Kidney (tissue), 14 donors: ENCODE results near the gene NDST1. TPM values are rescaled to one million over a fixed set of nuclear protein-coding genes. Genes with fewer than 3 reads are reported as not detected.

Experiments used
- DNase-seq, 5 donors: peaks; one replicate each; pipeline ENCODE4 v3.0.0-alpha.2; 2013 to 2020
- FAIRE-seq: peaks from 2 replicates; lab custom pipeline; 2012; peaks lifted over from hg19 to GRCh38; lab: Jason Lieb, UNC
- H3K27ac ChIP-seq, 2 donors: one replicate each; pipeline ENCODE4 v1.7.0; 2013; ENCODE audit warnings: low read depth in 2 of 2, low read length in 2 of 2, inconsistent platforms in 1 of 2
- H3K27me3 ChIP-seq: one replicate; pipeline ENCODE4 v1.7.1; 2013; ENCODE audit warnings: low read length, inconsistent platforms; ENCODE audit not compliant: control insufficient read depth, insufficient read depth
- H3K36me3 ChIP-seq, 3 donors: one replicate each; pipeline versions ENCODE4 v1.7.0 to v1.7.1; 2013; ENCODE audit warnings: low read length in 3 of 3, control low read depth in 1 of 3, inconsistent platforms in 1 of 3; ENCODE audit not compliant: insufficient read depth in 3 of 3, control insufficient read depth in 2 of 3
- H3K4me1 ChIP-seq, 3 donors: one replicate each; pipeline versions ENCODE4 v1.7.0 to v1.7.1; 2013; ENCODE audit warnings: low read length in 3 of 3, inconsistent platforms in 1 of 3, low read depth in 1 of 3; ENCODE audit not compliant: control insufficient read depth in 2 of 3, insufficient read depth in 2 of 3
- H3K4me3 ChIP-seq, 3 donors: one replicate each; pipeline versions ENCODE4 v1.7.0 to v1.8.1; 2013; ENCODE audit warnings: low read length in 3 of 3, control low read depth in 1 of 3, inconsistent platforms in 1 of 3
- H3K9ac ChIP-seq, 3 donors: one replicate each; pipeline versions ENCODE4 v1.7.0 to v1.7.1; 2013; ENCODE audit warnings: low read length in 3 of 3, control low read depth in 1 of 3, inconsistent platforms in 1 of 3
- H3K9me3 ChIP-seq, 3 donors: one replicate each; pipeline versions ENCODE4 v1.7.0 to v1.7.1; 2013; ENCODE audit warnings: low read length in 3 of 3, control low read depth in 1 of 3, inconsistent platforms in 1 of 3; ENCODE audit not compliant: control insufficient read depth in 2 of 3, insufficient read depth in 1 of 3
- intact Hi-C: fragments of 100-400 bp; cut with DNase I; formaldehyde crosslinking; loops from one replicate; pipeline ENCODE4 v1.11.1; 2022
- polyA plus RNA-seq: library from polyadenylated mRNA; stranded (reverse); fragments of 350-450 nt; fragmentation: Illumina TruSeq; extraction: RNeasy Lipid Tissue Mini Kit (QIAGEN cat#74804); gene quantifications from one replicate; pipeline ENCODE4 v1.2.3, GENCODE V29; 2014; ENCODE audit warnings: low read depth, low replicate concordance; ENCODE audit not compliant: insufficient read depth
- total RNA-seq: library from RNA; stranded (reverse); fragmentation: NEBNext Ultra II Directional; extraction: Animal tissue kit (Norgen Biotek cat#: 25700); gene quantifications from one replicate; pipeline ENCODE4 v1.2.1, GENCODE V29; 2021
- TF ChIP-seq, protein P1 (sequence below): IDR thresholded peaks from 3 replicates; pipeline ENCODE4 v1.5.1; 2012; ENCODE audit warnings: mild to moderate bottlenecking, moderate library complexity, borderline replicate concordance; ENCODE audit not compliant: insufficient read depth; ENCODE audit errors: extremely low read depth
- donor health status: control.
- donor health status: control.
- donor health status: control.
- donor health status: control.
- donor health status: control.
- donor health status: DM: yes; HTN: yes; CAD: no.
- donor health status: Normal renal cell carcinoma (clear cell type).

Gene NDST1
- total and polyA plus RNA-seq, 2 donors from 2014 or later = 11.7 to 60.7 TPM

DNA sequence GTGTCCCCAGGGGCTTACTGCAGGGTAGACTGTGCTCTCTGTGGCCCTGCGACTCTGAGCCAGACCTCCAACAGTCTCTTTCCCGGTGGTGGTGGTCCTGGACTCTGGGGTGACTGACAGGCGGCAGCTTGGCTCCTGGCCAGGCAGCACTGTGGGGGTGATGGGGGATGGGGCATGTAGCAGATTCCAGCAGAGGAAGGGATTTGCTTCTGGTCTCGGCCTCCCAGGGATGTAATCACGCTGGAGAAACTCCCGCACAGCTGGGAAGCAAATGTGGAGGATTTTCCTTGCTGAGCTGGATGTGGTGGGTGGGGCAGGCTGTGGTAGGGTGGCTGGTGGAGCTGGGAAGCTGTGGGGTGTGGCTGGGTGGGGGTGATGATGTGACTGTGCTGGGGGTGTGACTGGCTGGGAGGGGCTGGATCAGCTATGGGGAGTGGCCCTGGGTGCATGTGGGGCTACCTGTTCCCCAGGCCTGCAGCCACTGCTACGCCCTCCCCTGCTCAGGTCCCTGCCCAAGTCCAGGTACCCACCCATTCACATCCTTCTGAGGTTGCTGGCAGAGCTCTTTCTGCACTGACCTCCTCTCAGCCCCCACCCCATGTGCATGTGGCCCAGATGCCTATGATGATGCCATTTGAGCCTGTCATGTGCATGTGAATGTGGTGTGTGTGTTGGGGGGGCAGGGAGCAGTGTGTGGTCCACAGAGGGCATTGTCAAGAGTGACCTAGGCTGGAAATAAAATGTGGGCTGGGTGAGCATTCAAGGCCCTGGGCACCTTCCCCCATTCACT is 3.8 kb downstream of the NDST1 start:
- Histone ChIP-seq H3K9ac (no peak overlapping the region), H3K9me3 (no peaks in the 10 kb centered on the region), H3K4me1 (peaks cover 0 to 65% (median 59%) of the 10 kb centered on the region in 3 donors), H3K27me3 (no peaks in the 10 kb centered on the region), H3K36me3 (no peaks in the 10 kb centered on the region), H3K27ac (peak overlapping the region; percentile 73 to 77), H3K4me3 (no peak overlapping the region)
- intact Hi-C loops = no loop called here
- DNase-seq (peak in 4 of 5 donors; percentile 64 to 80 (median 68)), FAIRE-seq (no peak)
- TF ChIP-seq, protein P1, sequence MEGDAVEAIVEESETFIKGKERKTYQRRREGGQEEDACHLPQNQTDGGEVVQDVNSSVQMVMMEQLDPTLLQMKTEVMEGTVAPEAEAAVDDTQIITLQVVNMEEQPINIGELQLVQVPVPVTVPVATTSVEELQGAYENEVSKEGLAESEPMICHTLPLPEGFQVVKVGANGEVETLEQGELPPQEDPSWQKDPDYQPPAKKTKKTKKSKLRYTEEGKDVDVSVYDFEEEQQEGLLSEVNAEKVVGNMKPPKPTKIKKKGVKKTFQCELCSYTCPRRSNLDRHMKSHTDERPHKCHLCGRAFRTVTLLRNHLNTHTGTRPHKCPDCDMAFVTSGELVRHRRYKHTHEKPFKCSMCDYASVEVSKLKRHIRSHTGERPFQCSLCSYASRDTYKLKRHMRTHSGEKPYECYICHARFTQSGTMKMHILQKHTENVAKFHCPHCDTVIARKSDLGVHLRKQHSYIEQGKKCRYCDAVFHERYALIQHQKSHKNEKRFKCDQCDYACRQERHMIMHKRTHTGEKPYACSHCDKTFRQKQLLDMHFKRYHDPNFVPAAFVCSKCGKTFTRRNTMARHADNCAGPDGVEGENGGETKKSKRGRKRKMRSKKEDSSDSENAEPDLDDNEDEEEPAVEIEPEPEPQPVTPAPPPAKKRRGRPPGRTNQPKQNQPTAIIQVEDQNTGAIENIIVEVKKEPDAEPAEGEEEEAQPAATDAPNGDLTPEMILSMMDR = no peak

DNA sequence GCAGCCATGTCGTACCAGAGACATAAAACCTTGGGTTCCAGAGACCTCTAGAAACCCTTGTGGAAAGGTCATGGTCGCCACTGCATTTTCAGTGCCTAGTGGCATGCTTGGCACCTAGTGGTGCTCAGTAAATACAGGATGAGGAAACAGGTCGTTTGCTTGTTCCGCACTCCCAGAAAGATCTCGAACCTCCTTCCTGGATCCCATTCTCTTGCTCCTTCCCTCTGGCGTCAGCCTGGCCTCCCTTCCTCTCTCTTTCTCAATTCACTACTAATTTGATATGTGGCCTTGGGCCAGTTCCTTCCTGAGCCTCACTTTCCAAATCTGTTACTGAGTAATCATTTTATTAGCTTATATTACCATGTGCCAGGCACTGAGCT is 4.4 kb downstream of the NDST1 start:
- intact Hi-C loops = no loop called here
- TF ChIP-seq, protein P1 = no peak
- no peak for FAIRE-seq

DNA sequence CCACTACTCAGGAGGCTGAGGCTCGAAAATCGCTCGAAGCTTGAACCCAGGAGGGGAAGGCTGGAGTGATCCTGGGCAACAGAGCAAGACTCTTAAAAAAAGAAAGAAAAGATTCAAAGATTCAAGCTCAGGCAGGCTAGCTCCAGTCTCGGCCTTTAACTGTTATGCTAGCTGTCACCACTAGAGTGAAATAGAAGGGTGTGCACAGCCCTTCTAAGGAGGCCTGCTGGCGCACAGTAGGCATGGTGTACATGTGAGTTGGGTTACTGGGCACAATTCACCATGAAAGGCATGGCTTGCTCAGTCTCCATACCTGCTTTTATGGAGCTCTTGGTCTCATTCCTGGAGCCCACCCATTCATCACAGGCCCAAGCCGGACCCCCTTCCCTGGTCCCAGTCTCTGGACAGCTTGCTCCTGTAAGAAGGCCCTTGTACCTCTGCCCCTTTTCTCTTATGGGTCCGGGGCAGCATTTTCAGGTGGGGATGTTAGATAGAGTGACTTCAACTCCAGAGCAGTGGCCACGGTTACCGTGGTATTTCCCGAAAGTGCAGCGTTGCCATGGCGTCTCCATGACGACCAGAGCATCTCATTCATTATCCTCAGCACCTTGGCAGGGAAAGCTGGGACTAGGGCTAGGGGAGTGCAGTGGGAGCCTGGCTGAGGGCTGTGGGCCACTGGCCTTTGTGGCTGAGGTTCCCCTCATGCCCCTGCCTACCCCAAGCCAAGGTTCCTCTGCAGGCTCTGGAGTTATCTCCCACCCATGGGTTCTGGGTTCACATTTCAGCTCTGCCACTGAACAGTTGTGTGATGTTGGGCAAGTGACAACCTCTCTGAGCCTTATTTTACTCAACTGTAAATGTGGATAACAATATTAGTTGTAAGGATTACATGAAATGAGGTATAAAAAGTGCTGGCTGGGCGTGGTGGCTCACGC is 5.7 kb downstream of the NDST1 start:
- FAIRE-seq (no peak), DNase-seq (no peak)
- TF ChIP-seq, protein P1 = no peak
- Histone ChIP-seq H3K4me3 (no peak overlapping the region), H3K36me3 (no peaks in the 10 kb centered on the region), H3K27me3 (no peaks in the 10 kb centered on the region), H3K9me3 (no peaks in the 10 kb centered on the region), H3K9ac (no peak overlapping the region), H3K4me1 (peaks cover 0 to 54% (median 52%) of the 10 kb centered on the region in 3 donors), H3K27ac (no peak overlapping the region)
- intact Hi-C loops = no loop called here

More for the DNA sequence above, 4.4 kb downstream of the NDST1 start:
- no peaks in the 10 kb centered on the region for H3K27me3 ChIP-seq
- H3K4me1 ChIP-seq = peaks cover 0 to 64% (median 57%) of the 10 kb centered on the region in 3 donors
- DNase-seq = no peak
- H3K36me3 ChIP-seq = no peaks in the 10 kb centered on the region
- H3K27ac ChIP-seq = peak overlapping the region in 1 of 2 donors; percentile 73
- H3K9ac ChIP-seq = no peak overlapping the region
- no peaks in the 10 kb centered on the region for H3K9me3 ChIP-seq
- H3K4me3 ChIP-seq = no peak overlapping the region
